ENCODE data around the gene PTPRK. TPM values are rescaled to one million over a fixed set of nuclear protein-coding genes. Genes with fewer than 3 reads are reported as not detected.

PTPRK gene
- total and polyA plus RNA-seq, 2 experiments from 2014 or later: 26.9 to 56.4 TPM

DNA sequence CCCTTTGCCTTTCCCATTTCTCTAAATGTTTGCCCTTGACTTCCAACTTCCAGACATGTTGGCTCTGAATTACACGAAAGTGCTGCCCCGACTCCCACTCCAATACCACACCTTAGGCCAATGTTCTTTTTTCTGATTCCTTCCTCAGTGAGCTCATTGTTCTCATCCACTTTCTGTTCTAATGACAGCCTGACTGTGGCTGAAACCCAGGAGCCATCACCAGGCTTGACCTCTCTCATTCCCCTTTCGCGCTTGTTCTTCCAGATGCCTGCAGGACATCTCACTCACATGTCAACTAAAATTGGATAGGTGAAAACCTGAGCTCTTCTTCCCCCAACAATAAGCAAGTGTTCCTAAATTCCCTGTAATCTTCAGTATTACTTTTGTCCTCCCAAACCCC, 40.4 kb downstream of the PTPRK start:
- Histone ChIP-seq H3K79me2 (replicated peaks; ENCODE audit: insufficient read depth) (peaks cover 89% of the 10 kb centered on the region), H3K36me3 (ENCODE audit: insufficient read depth) (no peaks in the 10 kb centered on the region), H3K27me3 (ENCODE audit: insufficient read depth) (no peaks in the 10 kb centered on the region), H3K4me2 (no peak overlapping the region), H3K4me1 (ENCODE audit: insufficient read depth) (peaks cover 31% of the 10 kb centered on the region), H2AFZ (no peak overlapping the region), H4K20me1 (replicated peaks; ENCODE audit: insufficient read depth) (no peaks in the 10 kb centered on the region), H3F3A (replicated peaks; ENCODE audit: low read depth) (no peaks in the 10 kb centered on the region), H3K27ac (ENCODE audit: low read depth) (no peak overlapping the region), H3K9me2 (ENCODE audit: insufficient read depth) (no peaks in the 10 kb centered on the region), H3K4me3 (no peak overlapping the region)
- H3K27me3 Mint-ChIP-seq (ENCODE audit: insufficient read depth, low read depth, poor library complexity): no peaks in the 10 kb centered on the region
- TF ChIP-seq, protein P1, sequence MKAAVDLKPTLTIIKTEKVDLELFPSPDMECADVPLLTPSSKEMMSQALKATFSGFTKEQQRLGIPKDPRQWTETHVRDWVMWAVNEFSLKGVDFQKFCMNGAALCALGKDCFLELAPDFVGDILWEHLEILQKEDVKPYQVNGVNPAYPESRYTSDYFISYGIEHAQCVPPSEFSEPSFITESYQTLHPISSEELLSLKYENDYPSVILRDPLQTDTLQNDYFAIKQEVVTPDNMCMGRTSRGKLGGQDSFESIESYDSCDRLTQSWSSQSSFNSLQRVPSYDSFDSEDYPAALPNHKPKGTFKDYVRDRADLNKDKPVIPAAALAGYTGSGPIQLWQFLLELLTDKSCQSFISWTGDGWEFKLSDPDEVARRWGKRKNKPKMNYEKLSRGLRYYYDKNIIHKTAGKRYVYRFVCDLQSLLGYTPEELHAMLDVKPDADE (IDR thresholded peaks at IDR 0.05): no peak
- TF ChIP-seq, protein P2, sequence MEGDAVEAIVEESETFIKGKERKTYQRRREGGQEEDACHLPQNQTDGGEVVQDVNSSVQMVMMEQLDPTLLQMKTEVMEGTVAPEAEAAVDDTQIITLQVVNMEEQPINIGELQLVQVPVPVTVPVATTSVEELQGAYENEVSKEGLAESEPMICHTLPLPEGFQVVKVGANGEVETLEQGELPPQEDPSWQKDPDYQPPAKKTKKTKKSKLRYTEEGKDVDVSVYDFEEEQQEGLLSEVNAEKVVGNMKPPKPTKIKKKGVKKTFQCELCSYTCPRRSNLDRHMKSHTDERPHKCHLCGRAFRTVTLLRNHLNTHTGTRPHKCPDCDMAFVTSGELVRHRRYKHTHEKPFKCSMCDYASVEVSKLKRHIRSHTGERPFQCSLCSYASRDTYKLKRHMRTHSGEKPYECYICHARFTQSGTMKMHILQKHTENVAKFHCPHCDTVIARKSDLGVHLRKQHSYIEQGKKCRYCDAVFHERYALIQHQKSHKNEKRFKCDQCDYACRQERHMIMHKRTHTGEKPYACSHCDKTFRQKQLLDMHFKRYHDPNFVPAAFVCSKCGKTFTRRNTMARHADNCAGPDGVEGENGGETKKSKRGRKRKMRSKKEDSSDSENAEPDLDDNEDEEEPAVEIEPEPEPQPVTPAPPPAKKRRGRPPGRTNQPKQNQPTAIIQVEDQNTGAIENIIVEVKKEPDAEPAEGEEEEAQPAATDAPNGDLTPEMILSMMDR (conservative IDR thresholded peaks at IDR 0.05; ENCODE audit: low read depth in 2 of 2): no peak
- TF ChIP-seq ZNF462 (CRISPR knock-in tag; IDR thresholded peaks at IDR 0.05) (no peak), ZNF331 (CRISPR knock-in tag; IDR thresholded peaks at IDR 0.05; ENCODE audit: low read depth) (no peak)
- no peaks in the 10 kb centered on the region for H3K36me3 Mint-ChIP-seq (ENCODE audit: low read depth)
- DNase-seq (ENCODE audit: low spot score): no peak
- no peak overlapping the region for H3K4me3 Mint-ChIP-seq
- no peak; the same call in 2 of the 3 replicates for ATAC-seq
- peaks cover 34% of the 10 kb centered on the region for H3K4me1 Mint-ChIP-seq
- no peaks in the 10 kb centered on the region for H3K9me3 Mint-ChIP-seq
- H3K27ac Mint-ChIP-seq: no peak overlapping the region; the same call in 1 of the 2 replicates
